Stimulated activated CD8-positive, alpha-beta memory T cell treated with anti-CD3 and anti-CD28 coated beads, Interleukin-4, amount 100 ng/mL, for 1 hour (primary cell): ENCODE measurements around the gene ACOT6.
"Not testable (repeated sequence)": the region's sequence is repeated elsewhere in the genome, so short reads cannot be mapped to it uniquely, and the experiment has no call there.

Experiments
- DNase-seq, 2 donors: peaks; one replicate each; pipeline ENCODE4 v3.0.0-alpha.2; 2020; ENCODE audit warnings: low read depth in 2 of 2, low spot score in 1 of 2

The ACOT6 gene

GRCh38 chr14:73599499-73599898, 12.8 kb upstream of the ACOT6 start:
- DNase-seq, result no peak

DNA sequence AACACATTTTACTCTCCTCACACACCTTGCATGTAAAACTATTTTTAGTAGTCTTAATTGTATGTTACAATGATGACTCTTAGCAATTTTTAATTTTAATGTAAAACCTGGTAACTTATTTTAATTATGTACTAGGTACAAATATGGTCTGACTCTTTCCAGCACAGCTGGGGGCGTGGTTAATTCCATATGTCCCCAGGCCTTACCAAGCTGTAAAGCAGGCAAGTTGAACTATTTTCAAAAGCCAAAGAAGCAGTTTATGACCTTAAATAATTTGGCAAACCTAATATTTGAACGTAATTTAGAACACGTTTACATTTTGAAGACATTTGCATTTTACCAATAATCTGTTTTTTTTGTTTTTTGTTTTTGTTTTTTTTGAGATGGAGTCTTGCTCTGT, 9.3 kb upstream of the ACOT6 start:
- no peak for DNase-seq

- no peak for DNase-seq
Measured at GRCh38 chr14:73606271-73606670, 6.0 kb upstream of the ACOT6 start.

DNA sequence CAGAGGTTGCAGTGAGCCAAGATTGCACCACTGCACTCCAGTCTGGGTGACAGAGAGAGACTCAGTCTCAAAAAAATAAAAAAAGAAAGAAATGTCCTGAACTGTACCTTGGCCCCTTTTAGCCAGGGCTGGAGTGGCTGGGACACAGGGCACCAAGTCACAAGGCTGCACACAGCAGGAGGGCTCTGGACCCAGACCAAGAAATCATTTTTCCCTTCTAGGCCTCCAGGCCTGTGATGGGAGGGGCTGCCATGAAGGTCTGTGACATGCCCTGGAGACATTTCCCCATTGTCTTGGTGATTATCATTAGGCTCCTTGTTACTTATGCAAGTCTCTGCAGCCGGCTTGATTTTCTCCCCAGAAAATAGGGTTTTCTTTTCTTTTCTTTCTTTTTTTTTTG, 5.1 kb upstream of the ACOT6 start:
- no peak for DNase-seq

DNA sequence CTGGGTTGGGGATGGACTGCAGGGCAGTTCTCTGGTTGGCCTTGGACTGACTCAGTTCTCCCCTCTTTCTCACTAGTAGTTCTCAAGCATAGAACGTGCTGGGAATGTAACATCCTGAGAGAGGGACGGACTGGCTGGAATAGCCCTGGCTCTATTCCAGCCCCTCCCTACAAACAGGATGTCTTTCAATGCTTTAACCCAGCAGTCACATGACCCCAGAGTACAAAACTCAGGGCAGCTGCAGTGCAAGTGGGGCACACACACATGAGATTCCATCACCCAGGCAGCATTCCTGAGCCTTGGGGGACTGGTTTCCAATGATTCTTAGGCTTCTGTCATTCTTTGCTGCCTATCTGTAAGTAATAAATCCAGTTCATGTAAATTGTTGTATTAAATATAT, 1.6 kb upstream of the ACOT6 start:
- DNase-seq, result no peak

DNA sequence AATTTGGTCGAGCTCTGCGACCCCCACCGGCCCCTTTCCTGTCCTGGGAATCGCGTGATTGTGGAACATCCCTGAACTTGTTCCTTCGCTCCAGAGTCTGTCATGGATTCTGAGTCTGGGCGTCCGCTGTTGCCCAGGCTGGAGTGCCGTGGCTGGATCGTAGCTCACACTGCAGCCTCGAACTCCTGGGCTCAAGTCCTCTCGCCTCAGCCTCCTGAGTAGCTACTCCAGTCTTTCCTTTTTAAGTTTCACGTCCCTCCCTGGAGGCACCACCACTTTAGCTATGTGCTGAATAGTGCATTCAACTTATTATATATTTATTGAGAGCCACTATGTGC, 698 bp downstream of the ACOT6 start:
- DNase-seq, result no peak

GRCh38 chr14:73613419-73613963, 1.2 kb downstream of the ACOT6 start:
- no peak for DNase-seq

- DNase-seq, result no peak
Measured at GRCh38 chr14:73616831-73617230, 4.5 kb downstream of the ACOT6 start.

DNA sequence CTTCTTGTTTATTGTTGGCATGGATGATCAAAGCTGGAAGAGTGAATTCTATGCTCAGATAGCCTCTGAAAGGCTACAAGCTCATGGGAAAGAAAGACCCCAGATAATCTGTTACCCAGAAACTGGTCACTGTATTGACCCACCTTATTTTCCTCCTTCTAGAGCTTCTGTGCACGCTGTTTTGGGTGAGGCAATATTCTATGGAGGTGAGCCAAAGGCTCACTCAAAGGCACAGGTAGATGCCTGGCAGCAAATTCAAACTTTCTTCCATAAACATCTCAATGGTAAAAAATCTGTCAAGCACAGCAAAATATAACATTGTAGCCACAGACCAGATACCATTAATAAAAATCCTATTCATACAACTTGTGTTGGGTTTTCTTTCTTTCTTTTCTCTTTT, 7.2 kb downstream of the ACOT6 start:
- no peak for DNase-seq

GRCh38 chr14:73620268-73620667, 8.0 kb downstream of the ACOT6 start:
- no peak for DNase-seq

- no peak for DNase-seq
Measured at GRCh38 chr14:73623504-73624054, 11.3 kb downstream of the ACOT6 start.

DNA sequence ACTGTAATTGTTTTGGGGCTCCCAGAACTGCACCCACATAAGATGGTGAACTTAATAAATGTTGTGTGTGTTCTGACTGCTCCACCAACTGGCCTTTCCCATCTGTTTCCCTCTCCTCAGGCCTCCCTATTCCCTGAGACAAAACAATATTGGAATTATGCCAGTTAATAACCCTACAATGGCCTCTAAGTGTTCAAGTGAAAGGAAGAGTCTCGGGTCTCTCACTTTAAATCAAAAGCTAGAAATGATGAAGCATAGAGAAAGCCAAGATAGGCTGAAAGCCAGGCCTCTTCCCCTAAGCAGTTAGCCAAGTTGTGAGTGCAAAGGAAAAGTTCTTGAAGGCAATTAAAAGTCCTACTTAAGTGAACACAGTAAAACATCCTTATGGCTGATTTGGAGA, 13.4 kb downstream of the ACOT6 start:
- DNase-seq, result no peak

GRCh38 chr14:73627151-73627558, 14.8 kb downstream of the ACOT6 start:
- no peak for DNase-seq

DNA sequence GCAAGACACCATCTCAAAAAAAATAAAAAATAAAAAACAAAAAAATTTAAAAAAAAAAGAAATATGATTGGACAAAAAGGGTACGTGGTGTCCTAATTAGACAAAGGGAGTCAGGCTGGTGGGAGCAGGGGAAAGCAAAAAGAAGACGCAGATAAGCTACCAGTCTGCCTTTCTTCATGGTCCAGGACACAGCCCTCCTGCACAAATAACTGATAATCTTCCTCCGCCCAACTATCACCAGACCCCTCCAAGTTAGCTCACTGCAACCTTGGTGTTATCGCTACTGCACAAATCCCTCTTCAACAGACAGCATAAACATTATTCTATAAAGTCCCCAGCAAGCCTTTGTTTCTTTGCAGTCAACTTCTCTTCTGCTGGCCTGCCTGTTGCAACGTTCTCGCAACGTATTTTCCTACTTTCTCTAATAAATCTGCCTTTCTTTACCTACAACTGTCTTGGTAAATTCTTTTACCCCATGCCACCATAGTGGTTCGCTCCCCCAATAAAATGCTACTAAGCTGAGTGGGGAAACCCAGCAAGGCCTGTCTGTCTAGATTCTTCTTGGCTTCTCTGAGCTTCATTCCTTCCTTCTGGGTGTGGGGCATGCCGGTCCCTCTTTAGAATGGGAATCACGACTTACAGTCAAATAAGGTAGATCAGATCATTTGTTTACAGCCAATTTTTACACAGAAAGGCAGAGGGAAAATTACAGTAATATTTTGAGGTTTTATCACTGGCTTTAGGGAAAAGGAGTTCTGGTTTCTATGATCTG, 17.9 kb downstream of the ACOT6 start:
- no peak for DNase-seq

- peak; percentile 13 to 38 for DNase-seq
Measured at GRCh38 chr14:73633116-73634010, 21.0 kb downstream of the ACOT6 start.

DNA sequence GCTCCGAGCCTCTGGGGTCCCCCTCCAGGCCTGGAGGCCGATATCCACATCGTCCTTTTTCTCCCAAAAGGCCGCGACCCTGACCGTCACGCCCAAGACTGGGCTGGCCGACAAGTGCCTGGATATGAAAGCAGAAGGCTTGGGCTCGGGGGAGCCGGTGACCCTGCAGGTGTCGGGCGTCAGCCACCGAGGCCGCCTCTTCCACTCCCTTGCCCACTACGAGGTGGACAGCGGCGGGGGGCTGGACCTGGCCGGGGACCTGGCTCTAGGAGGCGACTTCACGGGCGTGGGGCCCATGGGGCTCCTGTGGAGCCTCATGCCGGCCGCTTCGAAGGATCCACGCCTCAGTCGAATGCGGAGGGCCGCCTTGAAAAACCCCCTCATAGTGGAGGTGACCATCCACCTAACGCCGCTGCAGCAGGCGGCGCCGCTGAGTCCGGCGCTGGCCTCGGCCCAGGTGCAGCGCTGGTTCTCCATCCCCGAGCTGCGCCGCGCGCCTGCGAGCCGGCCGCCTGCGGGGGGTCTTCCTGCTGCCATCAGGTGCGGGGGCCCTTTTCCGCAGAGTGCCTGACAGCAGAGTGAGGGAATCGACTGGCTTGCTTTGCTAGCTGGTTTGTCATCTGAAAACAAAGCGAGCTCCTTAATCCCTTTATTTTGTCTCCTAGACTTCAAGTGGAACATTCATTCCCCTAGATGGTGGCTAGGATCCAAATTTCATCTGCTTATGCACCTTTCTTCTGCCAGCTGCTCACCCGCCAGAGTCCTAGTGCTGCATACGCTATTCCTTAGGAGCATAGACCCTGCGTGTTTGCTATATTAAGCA, 21.9 kb downstream of the ACOT6 start:
- no peak for DNase-seq

- not testable (repeated sequence) for DNase-seq
Measured at GRCh38 chr14:73636355-73636754, 24.0 kb downstream of the ACOT6 start.

DNA sequence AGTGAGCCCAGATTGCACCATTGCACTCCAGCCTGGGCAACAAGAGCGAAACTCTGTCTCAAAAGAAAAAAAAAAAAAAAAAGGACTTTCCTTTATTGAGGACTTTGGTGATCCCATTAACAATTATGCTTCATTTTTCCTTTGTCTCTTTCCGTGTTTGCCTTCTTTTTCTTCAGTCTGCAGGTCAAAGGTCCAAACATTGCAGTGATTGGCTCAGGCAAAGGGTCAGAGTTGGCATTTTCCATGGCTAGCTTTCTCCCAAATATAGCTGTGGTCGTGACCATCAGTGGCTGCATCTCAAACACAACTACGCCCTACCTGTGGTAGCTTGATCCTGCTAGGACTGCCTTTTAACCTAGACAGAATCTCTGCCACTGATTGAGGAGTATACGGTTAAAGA, 25.5 kb downstream of the ACOT6 start:
- no peak for DNase-seq

DNA sequence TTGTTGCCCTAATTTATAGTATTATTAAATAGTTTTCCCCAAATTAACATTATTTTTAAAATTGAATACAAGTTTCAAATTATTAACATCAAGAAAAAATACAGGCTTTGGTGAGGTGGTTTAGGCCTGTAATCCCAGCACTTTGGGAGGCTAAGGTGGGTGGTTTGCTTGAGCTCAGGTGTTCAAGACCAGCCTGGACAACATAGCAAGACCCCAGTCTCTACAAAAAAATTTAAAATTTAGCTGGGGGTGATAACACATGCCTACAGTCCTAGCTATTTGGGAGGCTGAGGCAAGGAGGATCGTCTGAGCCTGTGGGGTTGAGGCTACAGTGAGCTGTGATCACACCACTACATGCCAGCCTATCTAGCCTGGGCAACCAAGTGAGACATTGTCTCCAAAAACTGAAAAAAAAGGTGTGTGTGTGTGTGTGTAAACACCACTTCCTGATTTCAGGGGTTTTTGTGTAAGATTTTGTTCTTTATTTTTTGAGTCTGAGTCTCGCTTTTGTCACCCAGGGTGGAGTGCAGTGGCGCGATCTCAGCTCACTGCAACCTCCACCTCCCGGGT, 28.6 kb downstream of the ACOT6 start:
- DNase-seq, result no peak

- DNase-seq, result peak; percentile 77 to 80
Measured at GRCh38 chr14:73644531-73645247, 32.4 kb downstream of the ACOT6 start, which contains the start of gene DNAL1. Gene DNAL1, plus strand, starts transcription at chr14:73644986. Its CDS starts 54 bp downstream, at chr14:73645040.
